Mesothelial cell of epicardium (in vitro differentiated cells): ENCODE measurements around the gene EPHA6. TPM values are rescaled to one million over a fixed set of nuclear protein-coding genes. Genes with fewer than 3 reads are reported as not detected.

Experiments used
- DNase-seq, 2 experiments: peaks; one replicate each; pipeline ENCODE4 v3.0.0; 2021; ENCODE audit warnings: low spot score in 2 of 2; ENCODE audit not compliant: unreplicated experiment in 2 of 2
- H3K27ac Mint-ChIP-seq: 2 replicates; pipeline ENCODE4 v1.8.0; 2021; ENCODE audit warnings: mixed read lengths
- H3K27me3 Mint-ChIP-seq: 2 replicates; pipeline ENCODE4 v1.8.0; 2021; ENCODE audit warnings: low read depth, mixed read lengths
- H3K36me3 Mint-ChIP-seq: 2 replicates; pipeline ENCODE4 v1.8.0; 2021; ENCODE audit warnings: mixed read lengths
- H3K4me1 Mint-ChIP-seq: 2 replicates; pipeline ENCODE4 v1.8.0; 2021; ENCODE audit warnings: mixed read lengths
- H3K4me3 Mint-ChIP-seq: 2 replicates; pipeline ENCODE4 v1.8.0; 2021; ENCODE audit warnings: mild to moderate bottlenecking, moderate library complexity, mixed read lengths
- H3K9me3 Mint-ChIP-seq: 2 replicates; pipeline ENCODE4 v1.8.0; 2021; ENCODE audit warnings: mixed read lengths
- CTCF ChIP-seq: fragments of 200-600 bp; sonication (generic); IDR thresholded peaks from one replicate; pipeline ENCODE4 v1.5.0; 2021; ENCODE audit warnings: antibody characterized with exemption; ENCODE audit not compliant: unreplicated experiment
- total RNA-seq: library from RNA; stranded (reverse); gene quantifications from 3 replicates; pipeline ENCODE4 v1.2.1, GENCODE V29; 2021

The EPHA6 gene
- total RNA-seq, 1 donor from 2014 or later, result 43.3 TPM

- Mint-ChIP-seq H3K9me3 (peaks cover 10% of the 10 kb centered on the region), H3K4me3 (no peak overlapping the region), H3K36me3 (peaks cover 3% of the 10 kb centered on the region), H3K27ac (no peak overlapping the region), H3K4me1 (peaks cover 10% of the 10 kb centered on the region), H3K27me3 (no peaks in the 10 kb centered on the region)
- no peak for DNase-seq
- no peak for TF ChIP-seq CTCF
Observed at GRCh38 chr3:97680696-97681095, 866.3 kb downstream of the EPHA6 start.

DNA sequence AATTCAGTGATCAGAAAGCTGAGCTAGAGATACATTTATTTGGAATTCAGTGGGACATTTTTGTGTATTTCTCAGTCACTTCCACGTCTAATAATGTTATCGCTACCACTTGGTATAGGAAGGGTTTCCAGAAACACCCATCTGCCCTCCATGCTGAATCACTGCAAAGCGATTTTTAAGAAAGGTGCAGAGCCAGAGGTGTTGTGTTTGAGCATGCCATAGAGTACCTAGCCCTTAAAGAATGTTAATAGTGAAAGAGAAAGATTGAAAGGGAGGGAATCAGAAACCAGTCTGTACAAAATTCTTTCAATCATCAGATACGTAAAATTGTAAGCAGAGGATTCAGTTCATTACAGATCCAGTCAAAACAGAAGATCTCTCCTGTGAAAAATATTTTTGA is 870.1 kb downstream of the EPHA6 start:
- no peak for TF ChIP-seq CTCF
- no peak overlapping the region for H3K27ac Mint-ChIP-seq
- peaks cover 29% of the 10 kb centered on the region for H3K4me1 Mint-ChIP-seq
- no peaks in the 10 kb centered on the region for H3K27me3 Mint-ChIP-seq
- no peak overlapping the region for H3K4me3 Mint-ChIP-seq
- no peaks in the 10 kb centered on the region for H3K36me3 Mint-ChIP-seq
- H3K9me3 Mint-ChIP-seq, result no peaks in the 10 kb centered on the region
- no peak for DNase-seq

DNA sequence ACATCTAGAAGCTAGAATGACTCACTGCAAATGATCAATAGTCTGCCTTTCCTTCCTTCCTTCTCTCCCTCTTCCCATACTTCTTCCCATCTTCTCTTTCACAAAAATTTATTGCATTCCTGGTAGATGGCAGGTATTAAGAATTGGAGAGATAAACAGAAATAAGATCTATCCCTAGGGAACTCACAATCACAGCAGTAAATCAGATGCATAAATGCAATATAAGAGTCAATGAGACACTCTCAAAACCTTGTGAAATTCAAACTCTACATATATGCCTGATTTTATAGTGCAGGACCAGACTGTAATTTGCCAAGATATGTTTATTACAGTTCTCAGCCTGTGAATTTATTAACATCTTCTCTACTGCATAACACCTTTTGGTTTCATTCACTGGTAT is 871.9 kb downstream of the EPHA6 start:
- H3K27ac Mint-ChIP-seq, result no peak overlapping the region
- H3K27me3 Mint-ChIP-seq, result no peaks in the 10 kb centered on the region
- no peak for DNase-seq
- peaks cover 23% of the 10 kb centered on the region for H3K4me1 Mint-ChIP-seq
- no peak overlapping the region for H3K4me3 Mint-ChIP-seq
- peaks cover 6% of the 10 kb centered on the region for H3K9me3 Mint-ChIP-seq
- TF ChIP-seq CTCF, result no peak
- H3K36me3 Mint-ChIP-seq, result peaks cover 4% of the 10 kb centered on the region

- H3K27ac Mint-ChIP-seq, result no peak overlapping the region
- peaks cover 4% of the 10 kb centered on the region for H3K36me3 Mint-ChIP-seq
- H3K9me3 Mint-ChIP-seq, result peaks cover 6% of the 10 kb centered on the region
- no peak overlapping the region for H3K4me3 Mint-ChIP-seq
- TF ChIP-seq CTCF, result no peak
- DNase-seq, result no peak
- H3K4me1 Mint-ChIP-seq, result peaks cover 34% of the 10 kb centered on the region
- no peaks in the 10 kb centered on the region for H3K27me3 Mint-ChIP-seq
Observed at GRCh38 chr3:97687734-97688133, 873.3 kb downstream of the EPHA6 start.

DNA sequence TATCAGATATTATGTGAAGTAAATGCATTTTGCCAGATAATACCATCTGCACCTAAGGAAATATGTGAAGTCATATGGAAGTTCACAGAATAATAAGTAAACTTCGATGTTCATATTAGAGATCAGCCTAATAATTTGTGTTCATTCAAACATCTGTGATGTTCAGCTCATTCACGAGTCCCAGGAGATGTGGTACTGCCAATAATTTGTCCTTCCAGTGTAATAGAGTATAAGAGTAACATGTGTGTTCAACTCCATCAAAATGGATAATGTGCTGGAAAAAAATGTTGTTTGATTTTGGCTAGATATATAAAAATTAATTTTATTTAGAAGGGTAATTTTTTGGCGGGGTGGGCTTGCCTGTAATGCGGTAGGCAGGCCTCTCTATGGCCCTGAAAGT is 874.7 kb downstream of the EPHA6 start:
- H3K27me3 Mint-ChIP-seq, result no peaks in the 10 kb centered on the region
- H3K4me1 Mint-ChIP-seq, result peaks cover 38% of the 10 kb centered on the region
- H3K9me3 Mint-ChIP-seq, result peaks cover 6% of the 10 kb centered on the region
- no peak overlapping the region for H3K4me3 Mint-ChIP-seq
- peaks cover 4% of the 10 kb centered on the region for H3K36me3 Mint-ChIP-seq
- no peak overlapping the region for H3K27ac Mint-ChIP-seq
- TF ChIP-seq CTCF, result no peak
- no peak for DNase-seq

GRCh38 chr3:97689962-97690361 is 875.6 kb downstream of the EPHA6 start:
- TF ChIP-seq CTCF, result no peak
- peaks cover 4% of the 10 kb centered on the region for H3K36me3 Mint-ChIP-seq
- peaks cover 39% of the 10 kb centered on the region for H3K4me1 Mint-ChIP-seq
- H3K9me3 Mint-ChIP-seq, result peaks cover 6% of the 10 kb centered on the region
- no peak overlapping the region for H3K27ac Mint-ChIP-seq
- DNase-seq, result no peak
- no peak overlapping the region for H3K4me3 Mint-ChIP-seq
- H3K27me3 Mint-ChIP-seq, result no peaks in the 10 kb centered on the region
